Natural killer cell (primary cell): Measurements from ENCODE around the gene TMX1. TPM values are rescaled to one million over a fixed set of nuclear protein-coding genes. Genes with fewer than 3 reads are reported as not detected.

Experiments used
- ATAC-seq, 3 donors: fragments of 150-1000 bp in 2 of 3; fragments of 200-7000 bp in 1 of 3; cut with Tn5 transposase; 1 replicate in 1 of 3; 2 replicates in 2 of 3; pipeline ENCODE4 v1.10.0; 2021; ENCODE audit warnings: mild to moderate bottlenecking in 2 of 3, moderate library complexity in 2 of 3
- DNase-seq, 2 donors: peaks; one replicate each; pipeline versions ENCODE4 v3.0.0 to v3.0.0-alpha.2; 2013 to 2021; ENCODE audit warnings: mixed read lengths in 1 of 2
- H3K27ac ChIP-seq: one replicate; pipeline ENCODE4 v1.5.1; 2013; ENCODE audit warnings: mild to moderate bottlenecking, low read length
- H3K27me3 ChIP-seq: one replicate; pipeline ENCODE4 v1.6.1; 2013; ENCODE audit warnings: low read length; ENCODE audit not compliant: control insufficient read depth, insufficient read depth
- H3K36me3 ChIP-seq: one replicate; pipeline ENCODE4 v1.6.1; 2013; ENCODE audit warnings: low read length; ENCODE audit not compliant: control insufficient read depth, insufficient read depth
- H3K4me1 ChIP-seq: one replicate; pipeline ENCODE4 v1.6.1; 2013; ENCODE audit warnings: low read length; ENCODE audit not compliant: control insufficient read depth, insufficient read depth
- H3K4me3 ChIP-seq: one replicate; pipeline ENCODE4 v1.5.1; 2013; ENCODE audit warnings: low read length
- H3K9me3 ChIP-seq: one replicate; pipeline ENCODE4 v1.6.1; 2013; ENCODE audit warnings: low read length; ENCODE audit not compliant: control insufficient read depth, insufficient read depth
- H3K27ac Mint-ChIP-seq, 2 donors: one replicate each; pipeline ENCODE4 v1.8.0; 2022; ENCODE audit warnings: mild to moderate bottlenecking in 2 of 2, mixed read lengths in 2 of 2, moderate library complexity in 1 of 2
- H3K27me3 Mint-ChIP-seq, 2 donors: one replicate each; pipeline ENCODE4 v1.8.0; 2022; ENCODE audit warnings: low read depth in 2 of 2, mixed read lengths in 2 of 2
- H3K36me3 Mint-ChIP-seq: one replicate; pipeline ENCODE4 v1.8.0; 2022; ENCODE audit warnings: mixed read lengths
- H3K4me1 Mint-ChIP-seq, 2 donors: one replicate each; pipeline ENCODE4 v1.8.0; 2022; ENCODE audit warnings: mixed read lengths in 2 of 2
- H3K4me3 Mint-ChIP-seq: one replicate; pipeline ENCODE4 v1.8.0; 2022; ENCODE audit warnings: mild to moderate bottlenecking, moderate library complexity, mixed read lengths
- H3K9me3 Mint-ChIP-seq, 2 donors: one replicate each; pipeline ENCODE4 v1.8.0; 2022; ENCODE audit warnings: mixed read lengths in 2 of 2
- CTCF ChIP-seq: fragments of 200-600 bp; IDR thresholded peaks from one replicate; pipeline ENCODE4 v1.8.0; 2022; ENCODE audit warnings: antibody characterized with exemption
- WGBS: methylation state at CpG from one replicate; pipeline ENCODE4 v1.1.7; 2013; ENCODE audit warnings: missing lambda C conversion rate; ENCODE audit not compliant: insufficient coverage; 5-methylcytosine and 5-hydroxymethylcytosine counted together
- intact Hi-C: fragments of 100-400 bp; cut with micrococcal nuclease; formaldehyde crosslinking; loops from one replicate; pipeline ENCODE4 v1.14.2; 2022
- total RNA-seq, 4 donors: library from RNA; stranded (reverse); fragments of 120-200 nt in 1 of 4; gene quantifications; one replicate each; pipeline versions ENCODE4 v1.2.3 to v1.2.4, GENCODE V29; 2013 to 2022

Gene TMX1
- total RNA-seq, 3 donors from 2014 or later (not counting 1 experiment from before 2014, with no cell fraction given) = 17.4 to 27.4 (median 25.8) TPM

- Mint-ChIP-seq H3K4me3 (no peak overlapping the region), H3K27me3 (peaks cover 6 to 7% of the 10 kb centered on the region in 2 donors), H3K9me3 (no peaks in the 10 kb centered on the region), H3K4me1 (no peaks in the 10 kb centered on the region), H3K36me3 (no peaks in the 10 kb centered on the region), H3K27ac (no peak overlapping the region)
- Histone ChIP-seq H3K27ac (no peak overlapping the region), H3K4me1 (no peaks in the 10 kb centered on the region), H3K4me3 (no peak overlapping the region), H3K36me3 (no peaks in the 10 kb centered on the region), H3K9me3 (no peaks in the 10 kb centered on the region), H3K27me3 (no peaks in the 10 kb centered on the region)
- ATAC-seq (no peak), DNase-seq (no peak)
- intact Hi-C loops = no loop called here
- 99% methylated on average over 4 of the region's 4 CpGs for WGBS
- TF ChIP-seq CTCF = no peak
Measured at GRCh38 chr14:51291016-51291415, 51.0 kb downstream of the TMX1 start.

- ATAC-seq (no peak), DNase-seq (no peak)
- peaks cover 6 to 7% of the 10 kb centered on the region in 2 donors for H3K27me3 Mint-ChIP-seq
- H3K27ac Mint-ChIP-seq = no peak overlapping the region
- no peak overlapping the region for H3K4me3 Mint-ChIP-seq
- 90% methylated on average over 7 of the region's 7 CpGs for WGBS
- H3K4me3 ChIP-seq = no peak overlapping the region
- no peaks in the 10 kb centered on the region for H3K27me3 ChIP-seq
- intact Hi-C loops = no loop called here
- H3K9me3 ChIP-seq = no peaks in the 10 kb centered on the region
- H3K9me3 Mint-ChIP-seq = no peaks in the 10 kb centered on the region
- H3K4me1 ChIP-seq = no peaks in the 10 kb centered on the region
- no peaks in the 10 kb centered on the region for H3K36me3 ChIP-seq
- no peak overlapping the region for H3K27ac ChIP-seq
- no peaks in the 10 kb centered on the region for H3K36me3 Mint-ChIP-seq
- H3K4me1 Mint-ChIP-seq = no peaks in the 10 kb centered on the region
- TF ChIP-seq CTCF = no peak
Measured at GRCh38 chr14:51293149-51293911, 53.3 kb downstream of the TMX1 start.

- intact Hi-C loops = no loop called here
- H3K9me3 Mint-ChIP-seq = no peaks in the 10 kb centered on the region
- ATAC-seq (no peak), DNase-seq (no peak)
- Histone ChIP-seq H3K4me3 (no peak overlapping the region), H3K27ac (no peak overlapping the region), H3K4me1 (no peaks in the 10 kb centered on the region), H3K36me3 (no peaks in the 10 kb centered on the region), H3K27me3 (no peaks in the 10 kb centered on the region), H3K9me3 (no peaks in the 10 kb centered on the region)
- WGBS = 90% methylated on average over 6 of the region's 6 CpGs
- no peaks in the 10 kb centered on the region for H3K36me3 Mint-ChIP-seq
- TF ChIP-seq CTCF = no peak
- H3K4me1 Mint-ChIP-seq = no peaks in the 10 kb centered on the region
- H3K27ac Mint-ChIP-seq = no peak overlapping the region
- H3K4me3 Mint-ChIP-seq = no peak overlapping the region
- peaks cover 6 to 7% of the 10 kb centered on the region in 2 donors for H3K27me3 Mint-ChIP-seq
Measured at GRCh38 chr14:51293912-51294389, 53.9 kb downstream of the TMX1 start.
